GM12875 (cell line): ENCODE data around the gene TRIP10.
A peak's percentile ranks its signal among the peaks of the same experiment; 100 is the strongest.

Experiments used
- H3K4me3 ChIP-seq: one replicate; pipeline ENCODE4 v1.5.1; 2011; ENCODE audit warnings: low read depth, low read length, control low read depth
- CTCF ChIP-seq: IDR thresholded peaks from 2 replicates; pipeline ENCODE4 v1.5.1; 2011; ENCODE audit warnings: low read depth, mild to moderate bottlenecking, control low read depth, inconsistent platforms, low read length, moderate library complexity, borderline replicate concordance; ENCODE audit not compliant: insufficient read depth

The TRIP10 gene

GRCh38 chr19:6739390-6739882 is at the start of gene TRIP10:
Gene TRIP10, plus strand, starts transcription at chr19:6739680. Its CDS starts 82 bp downstream, at chr19:6739762.
- no peak for TF ChIP-seq CTCF
- H3K4me3 ChIP-seq: peak within 1 kb of the TSS; percentile 82

GRCh38 chr19:6690160-6690885 is 49.2 kb upstream of the TRIP10 start:
- no peak for TF ChIP-seq CTCF
- no peak overlapping the region for H3K4me3 ChIP-seq

GRCh38 chr19:6691342-6691741 is 48.1 kb upstream of the TRIP10 start:
- no peak overlapping the region for H3K4me3 ChIP-seq
- TF ChIP-seq CTCF: no peak

GRCh38 chr19:6692027-6692426 is 47.5 kb upstream of the TRIP10 start:
- no peak overlapping the region for H3K4me3 ChIP-seq
- TF ChIP-seq CTCF: no peak

GRCh38 chr19:6693056-6693471 is 46.4 kb upstream of the TRIP10 start:
- no peak for TF ChIP-seq CTCF
- H3K4me3 ChIP-seq: no peak overlapping the region

GRCh38 chr19:6693681-6694080 is 45.8 kb upstream of the TRIP10 start:
- TF ChIP-seq CTCF: no peak

More at GRCh38 chr19:6693681-6694080, 45.8 kb upstream of the TRIP10 start:
- H3K4me3 ChIP-seq: no peak overlapping the region
